Activated CD8-positive, alpha-beta memory T cell treated with anti-CD3 and anti-CD28 coated beads, Interleukin-2, amount 10 ng/mL, durations not matched to agents 7 days and 5 days (primary cell): ENCODE results near the gene SULT4A1. TPM values are rescaled to one million over a fixed set of nuclear protein-coding genes. Genes with fewer than 3 reads are reported as not detected.

Experiments
- ATAC-seq: fragments of 150-1000 bp; cut with Tn5 transposase; one replicate; pipeline ENCODE4 v1.10.0; 2021; ENCODE audit warnings: moderate library complexity
- CTCF ChIA-PET: fragments of 350-600 bp; sonication (Branson Sonifier 250); formaldehyde crosslinking; loops from one replicate; lab custom pipeline; 2021; ENCODE audit warnings: antibody characterized with exemption; lab: Charles Lee
- DNase-seq: peaks from one replicate; pipeline ENCODE4 v3.0.0-alpha.2; 2020
- H3K27ac Mint-ChIP-seq: one replicate; pipeline ENCODE4 v1.8.0; 2021; ENCODE audit warnings: mild to moderate bottlenecking, mixed read lengths
- H3K27me3 Mint-ChIP-seq: one replicate; pipeline ENCODE4 v1.8.0; 2021; ENCODE audit warnings: mixed read lengths
- H3K36me3 Mint-ChIP-seq: one replicate; pipeline ENCODE4 v1.8.0; 2021; ENCODE audit warnings: mild to moderate bottlenecking, mixed read lengths
- H3K4me1 Mint-ChIP-seq: one replicate; pipeline ENCODE4 v1.8.0; 2021; ENCODE audit warnings: mixed read lengths
- H3K4me3 Mint-ChIP-seq: one replicate; pipeline ENCODE4 v1.8.0; 2021; ENCODE audit warnings: mild to moderate bottlenecking, moderate library complexity, mixed read lengths
- H3K9me3 Mint-ChIP-seq: one replicate; pipeline ENCODE4 v1.8.0; 2022; ENCODE audit warnings: low read depth, mixed read lengths
- total RNA-seq, 2 experiments: library from RNA; stranded (reverse); gene quantifications; one replicate each; pipeline ENCODE4 v1.2.3, GENCODE V29; 2021

Gene SULT4A1
- total RNA-seq, 2 experiments from 2014 or later = not detected

DNA sequence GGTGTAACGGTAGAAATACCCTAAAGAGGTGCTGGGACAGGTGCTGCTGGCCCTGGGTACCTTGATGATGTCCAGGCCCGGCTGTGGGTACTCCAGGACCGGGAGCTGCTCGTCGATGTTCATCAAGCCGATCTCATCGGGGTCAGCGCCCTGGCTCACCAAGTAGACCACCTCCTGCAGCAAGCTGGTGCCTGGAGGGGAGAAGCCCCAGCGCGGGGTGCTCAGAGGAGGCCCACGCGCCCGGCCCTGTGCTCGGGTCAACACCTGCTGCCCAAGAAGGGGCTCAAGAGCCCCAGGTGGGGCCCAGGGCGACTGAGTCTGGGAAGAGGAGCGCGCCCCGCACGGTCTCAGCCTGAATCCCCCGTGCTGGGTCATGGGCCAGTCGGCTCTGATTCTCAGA is 20.6 kb downstream of the SULT4A1 start:
- Mint-ChIP-seq H3K36me3 (no peaks in the 10 kb centered on the region), H3K4me1 (no peaks in the 10 kb centered on the region), H3K27ac (no peak overlapping the region), H3K27me3 (no peaks in the 10 kb centered on the region), H3K9me3 (no peaks in the 10 kb centered on the region), H3K4me3 (no peak overlapping the region)
- ATAC-seq (no peak), DNase-seq (no peak)
- CTCF ChIA-PET = no interaction called here

DNA sequence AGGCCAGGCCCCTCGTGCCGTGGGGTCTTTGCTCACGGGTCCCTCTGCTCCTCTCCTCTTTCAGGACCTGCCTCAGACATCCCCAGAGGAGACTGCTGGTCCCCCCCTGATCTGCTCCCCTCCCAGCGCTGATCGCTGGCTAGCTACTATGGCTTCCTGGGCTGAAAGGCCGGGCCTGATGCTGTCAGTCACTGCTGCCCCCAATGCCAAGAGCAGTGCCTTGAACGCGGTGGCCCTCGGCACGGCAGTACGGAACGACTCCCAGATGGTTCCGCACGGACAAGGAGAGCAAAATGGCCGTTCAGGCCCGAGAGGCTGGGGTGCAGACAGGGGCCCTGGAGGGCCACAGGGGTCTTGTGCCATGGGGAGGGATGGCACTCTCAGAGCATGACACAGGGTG is 21.5 kb downstream of the SULT4A1 start:
- CTCF ChIA-PET = no interaction called here
- no peak overlapping the region for H3K27ac Mint-ChIP-seq
- H3K9me3 Mint-ChIP-seq = no peaks in the 10 kb centered on the region
- H3K4me3 Mint-ChIP-seq = no peak overlapping the region
- H3K36me3 Mint-ChIP-seq = no peaks in the 10 kb centered on the region
- DNase-seq (no peak), ATAC-seq (no peak)
- no peaks in the 10 kb centered on the region for H3K4me1 Mint-ChIP-seq
- H3K27me3 Mint-ChIP-seq = no peaks in the 10 kb centered on the region

DNA sequence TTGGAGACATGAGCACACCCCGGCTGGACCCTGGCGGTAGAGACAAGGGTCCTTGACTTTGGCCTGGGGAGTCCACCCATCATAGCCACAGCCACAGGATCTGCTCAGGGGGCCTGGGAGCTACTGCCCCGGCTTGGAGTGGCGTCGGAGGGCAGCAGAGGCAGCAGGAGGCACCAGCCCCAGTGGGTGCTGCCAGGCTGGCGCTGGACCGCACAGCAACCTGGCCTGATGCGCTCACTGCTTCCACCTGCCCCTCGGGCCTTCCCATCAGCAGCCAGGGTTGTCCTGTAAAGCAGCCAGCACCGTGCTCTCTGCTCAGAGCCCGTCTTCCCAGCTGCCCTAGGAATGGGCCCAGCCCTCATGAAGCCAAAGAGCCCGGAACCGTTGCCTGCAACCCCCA is 21.9 kb downstream of the SULT4A1 start:
- no peak for ATAC-seq
- no peak for DNase-seq
- CTCF ChIA-PET = no interaction called here
- no peaks in the 10 kb centered on the region for H3K36me3 Mint-ChIP-seq
- peaks cover 3% of the 10 kb centered on the region for H3K27me3 Mint-ChIP-seq
- no peak overlapping the region for H3K27ac Mint-ChIP-seq
- no peak overlapping the region for H3K4me3 Mint-ChIP-seq
- no peaks in the 10 kb centered on the region for H3K9me3 Mint-ChIP-seq
- H3K4me1 Mint-ChIP-seq = no peaks in the 10 kb centered on the region

DNA sequence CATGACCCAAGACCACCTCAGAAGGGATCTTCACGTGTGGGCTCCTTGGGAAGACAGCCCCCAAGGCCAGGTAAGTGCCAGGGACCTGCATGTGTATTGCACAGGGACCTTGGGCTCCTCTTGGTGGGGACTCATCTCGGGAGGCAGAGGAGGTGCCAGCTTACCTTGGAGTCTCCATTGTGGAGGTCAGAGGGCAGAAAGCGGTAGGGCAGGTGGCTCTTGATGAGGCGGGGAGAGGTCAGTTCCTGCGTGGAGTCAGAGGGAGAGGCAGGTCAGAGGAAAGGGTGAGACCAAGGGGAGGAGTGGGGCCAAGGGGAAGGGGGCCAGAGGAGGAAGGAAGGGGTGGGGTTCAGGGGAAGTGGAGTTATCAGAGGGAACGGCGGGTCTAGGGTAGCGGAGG is 22.5 kb downstream of the SULT4A1 start:
- H3K36me3 Mint-ChIP-seq = no peaks in the 10 kb centered on the region
- CTCF ChIA-PET = no interaction called here
- no peaks in the 10 kb centered on the region for H3K4me1 Mint-ChIP-seq
- DNase-seq = no peak
- peaks cover 6% of the 10 kb centered on the region for H3K27me3 Mint-ChIP-seq
- no peaks in the 10 kb centered on the region for H3K9me3 Mint-ChIP-seq
- no peak for ATAC-seq
- no peak overlapping the region for H3K4me3 Mint-ChIP-seq
- H3K27ac Mint-ChIP-seq = no peak overlapping the region

DNA sequence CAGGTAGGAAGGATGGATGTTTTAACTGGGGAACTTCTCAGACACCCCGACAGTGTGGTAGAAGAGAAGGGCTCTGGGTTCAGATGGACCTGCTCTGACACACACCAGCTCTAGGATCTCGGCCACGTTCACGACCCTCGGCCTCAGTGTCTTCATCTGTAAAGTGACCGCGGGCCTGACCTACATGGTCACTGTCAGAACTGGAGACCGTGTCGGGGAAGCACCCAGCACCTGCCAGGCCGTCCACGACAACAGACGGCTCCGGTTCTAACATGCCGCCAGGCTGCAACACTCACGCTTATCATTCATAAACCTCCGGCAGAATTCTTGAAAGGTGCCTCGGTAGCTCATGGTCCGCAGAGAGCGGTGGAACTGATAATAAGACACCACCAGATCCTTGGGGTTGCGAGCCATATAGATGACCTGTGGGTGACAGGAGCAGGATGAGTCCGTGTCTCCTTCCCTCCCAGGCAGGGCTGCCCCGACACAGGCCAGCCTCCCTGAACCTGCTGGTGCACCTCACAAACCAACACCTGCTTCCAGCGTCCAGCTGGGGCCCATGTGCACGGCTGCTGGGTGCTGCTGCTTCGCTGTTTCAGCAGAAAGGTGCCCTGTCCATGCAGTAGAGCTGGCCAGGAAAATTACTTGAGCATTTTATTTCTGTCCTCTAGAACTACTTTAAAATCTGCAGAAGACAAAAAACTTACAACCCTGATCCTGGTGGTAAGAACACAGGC is 23.6 kb downstream of the SULT4A1 start:
- DNase-seq (no peak), ATAC-seq (no peak)
- H3K4me1 Mint-ChIP-seq = no peaks in the 10 kb centered on the region
- no peak overlapping the region for H3K27ac Mint-ChIP-seq
- CTCF ChIA-PET = no interaction called here
- H3K36me3 Mint-ChIP-seq = no peaks in the 10 kb centered on the region
- no peak overlapping the region for H3K4me3 Mint-ChIP-seq
- no peaks in the 10 kb centered on the region for H3K9me3 Mint-ChIP-seq
- peaks cover 6% of the 10 kb centered on the region for H3K27me3 Mint-ChIP-seq

DNA sequence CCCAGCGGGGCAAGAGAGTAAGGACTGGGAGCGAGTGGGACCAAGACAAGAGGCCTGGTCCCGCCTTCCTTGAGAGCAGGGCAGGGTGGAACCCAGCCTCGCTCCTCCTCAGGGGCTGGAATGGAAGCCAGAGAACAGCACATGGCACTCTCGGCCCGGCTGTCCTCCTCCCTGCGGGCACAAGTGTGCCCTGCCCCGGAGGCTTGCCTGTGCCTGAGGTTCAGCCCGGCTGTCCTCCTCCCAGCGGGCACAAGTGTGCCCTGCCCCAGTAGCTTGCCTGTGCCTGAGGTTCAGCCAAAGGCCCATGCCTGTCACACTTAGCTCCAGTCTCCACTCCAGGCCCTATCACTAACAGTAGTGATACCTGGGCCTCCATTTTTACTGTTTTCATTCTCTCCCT is 24.2 kb downstream of the SULT4A1 start:
- H3K27me3 Mint-ChIP-seq = peaks cover 6% of the 10 kb centered on the region
- no peaks in the 10 kb centered on the region for H3K4me1 Mint-ChIP-seq
- H3K9me3 Mint-ChIP-seq = no peaks in the 10 kb centered on the region
- no peak overlapping the region for H3K4me3 Mint-ChIP-seq
- H3K36me3 Mint-ChIP-seq = no peaks in the 10 kb centered on the region
- CTCF ChIA-PET = no interaction called here
- ATAC-seq (no peak), DNase-seq (no peak)
- H3K27ac Mint-ChIP-seq = no peak overlapping the region

DNA sequence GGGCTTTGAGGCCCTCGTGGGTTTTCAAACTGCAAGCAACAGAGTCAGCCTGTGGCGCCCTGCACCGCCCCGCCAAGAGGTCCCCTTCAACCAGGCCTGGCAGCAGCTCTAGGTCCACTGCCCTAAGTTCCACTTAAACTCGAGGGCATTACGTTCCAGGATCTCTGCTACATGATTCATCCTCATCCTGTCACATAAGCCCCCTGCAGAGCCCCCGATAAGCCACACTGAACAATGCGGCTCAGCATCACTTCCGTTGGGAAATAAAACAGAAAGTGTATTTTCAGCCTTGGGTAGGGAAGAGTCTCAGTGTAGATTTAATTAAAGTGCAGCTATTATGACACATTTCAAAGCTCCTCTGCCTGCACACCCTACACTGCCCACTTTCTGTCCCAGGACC is 24.6 kb downstream of the SULT4A1 start:
- H3K27ac Mint-ChIP-seq = no peak overlapping the region

DNA sequence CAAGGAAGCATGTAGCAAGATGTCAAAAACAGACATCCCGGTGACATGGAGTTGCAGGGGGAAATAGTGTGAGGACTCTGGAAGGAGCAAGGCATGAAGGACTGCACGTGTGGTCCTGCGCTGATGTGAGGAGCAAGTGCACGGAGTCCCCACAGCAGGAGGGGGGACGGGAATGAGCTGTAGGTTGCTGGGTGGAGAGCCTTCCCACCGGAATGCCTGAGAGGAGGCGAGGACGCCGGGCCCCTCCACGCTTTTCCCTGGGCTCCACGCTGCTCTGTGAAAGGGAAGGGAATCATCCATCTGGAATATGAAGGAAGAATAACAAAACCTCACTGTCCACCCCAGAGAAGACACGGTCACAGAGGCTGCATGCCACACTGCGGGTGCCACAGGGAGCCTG is 26.6 kb downstream of the SULT4A1 start:
- H3K4me1 Mint-ChIP-seq = no peaks in the 10 kb centered on the region
- CTCF ChIA-PET = interaction anchor here (1.3 kb wide), 1 partner anchor 49 kb away, joined by 3 read pairs; no protein-coding TSS in a partner anchor
- H3K36me3 Mint-ChIP-seq = no peaks in the 10 kb centered on the region
- no peak for ATAC-seq
- H3K27ac Mint-ChIP-seq = no peak overlapping the region
- H3K9me3 Mint-ChIP-seq = no peaks in the 10 kb centered on the region
- no peak for DNase-seq
- H3K27me3 Mint-ChIP-seq = peaks cover 6% of the 10 kb centered on the region
- H3K4me3 Mint-ChIP-seq = no peak overlapping the region

More for the DNA sequence above, 24.6 kb downstream of the SULT4A1 start:
- Mint-ChIP-seq H3K4me1 (no peaks in the 10 kb centered on the region), H3K9me3 (no peaks in the 10 kb centered on the region), H3K27me3 (peaks cover 6% of the 10 kb centered on the region), H3K36me3 (no peaks in the 10 kb centered on the region), H3K4me3 (no peak overlapping the region)
- CTCF ChIA-PET = no interaction called here
- DNase-seq = no peak
- no peak for ATAC-seq

DNA sequence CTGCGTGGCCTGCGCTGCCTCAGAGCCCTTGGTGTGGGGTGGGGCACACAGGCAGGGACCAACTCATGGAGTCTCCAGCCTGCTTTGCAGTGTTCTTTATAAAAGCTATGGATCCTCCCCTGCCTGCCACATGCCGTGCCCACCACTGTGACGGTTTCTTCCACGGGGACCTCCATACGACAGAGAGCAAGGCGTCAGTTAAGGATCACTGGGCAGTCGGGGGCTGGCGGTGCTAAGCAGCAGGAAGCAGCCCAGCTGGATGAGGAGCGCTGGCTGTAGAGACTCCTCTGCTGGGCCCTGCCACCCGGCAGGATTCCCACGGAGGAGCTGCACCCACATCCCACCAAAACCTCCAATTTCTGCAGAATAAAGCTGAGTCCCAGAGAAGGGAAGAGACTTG is 27.1 kb downstream of the SULT4A1 start:
- Mint-ChIP-seq H3K4me3 (no peak overlapping the region), H3K36me3 (no peaks in the 10 kb centered on the region), H3K4me1 (no peaks in the 10 kb centered on the region), H3K27ac (no peak overlapping the region), H3K9me3 (no peaks in the 10 kb centered on the region), H3K27me3 (peaks cover 6% of the 10 kb centered on the region)
- ATAC-seq (no peak), DNase-seq (no peak)
- CTCF ChIA-PET = interaction anchor here (1.3 kb wide), 1 partner anchor 50 kb away, joined by 3 read pairs; no protein-coding TSS in a partner anchor

DNA sequence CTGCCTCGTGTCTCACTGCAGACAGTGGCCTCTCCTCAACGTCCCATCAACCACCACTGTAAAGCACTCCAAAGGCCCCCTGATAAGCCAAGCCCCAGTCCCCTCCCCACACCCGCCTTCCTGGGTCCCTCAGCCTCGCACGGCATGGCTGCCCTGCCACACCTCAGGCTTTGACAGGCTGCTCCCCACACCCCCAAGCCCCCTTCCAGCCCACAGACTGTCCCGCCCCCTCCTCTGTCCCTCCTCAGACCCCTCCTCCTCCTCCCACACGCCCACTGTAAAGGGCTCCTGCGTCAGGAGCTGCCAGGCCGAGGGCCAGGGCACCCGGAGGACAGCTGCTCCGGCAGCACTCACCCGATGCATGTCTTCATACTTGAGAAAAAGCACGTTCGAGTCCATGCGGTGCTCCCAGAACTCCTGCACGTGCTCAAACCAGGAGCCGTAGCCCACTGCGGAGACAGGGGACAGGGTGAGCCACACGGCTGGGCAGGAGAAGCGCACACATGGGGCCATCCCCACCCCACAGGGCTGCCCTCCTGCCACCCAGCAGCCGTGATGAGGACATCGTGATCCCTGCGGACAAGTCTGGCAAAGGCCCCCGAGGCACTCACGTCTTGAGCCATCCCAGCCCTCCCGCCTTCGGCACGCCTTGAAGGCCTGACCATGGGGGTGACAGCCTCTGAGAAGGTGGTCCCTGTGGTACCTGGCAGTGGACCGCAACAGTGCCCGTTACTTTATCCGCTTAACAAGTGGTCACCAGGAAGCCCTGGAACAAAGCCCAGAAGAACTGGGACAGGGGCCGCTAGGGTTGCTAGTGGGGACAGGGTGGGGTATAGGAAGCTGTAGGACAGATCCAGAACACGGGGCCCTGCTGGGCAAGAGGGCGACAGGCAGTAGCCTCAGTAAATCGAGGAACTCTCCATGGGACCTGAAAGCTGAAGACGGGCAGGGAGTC is 28.8 kb downstream of the SULT4A1 start:
- Mint-ChIP-seq H3K4me3 (no peak overlapping the region), H3K4me1 (no peaks in the 10 kb centered on the region), H3K27me3 (peaks cover 6% of the 10 kb centered on the region), H3K9me3 (no peaks in the 10 kb centered on the region), H3K27ac (no peak overlapping the region), H3K36me3 (no peaks in the 10 kb centered on the region)
- ATAC-seq (no peak), DNase-seq (no peak)
- CTCF ChIA-PET = no interaction called here

DNA sequence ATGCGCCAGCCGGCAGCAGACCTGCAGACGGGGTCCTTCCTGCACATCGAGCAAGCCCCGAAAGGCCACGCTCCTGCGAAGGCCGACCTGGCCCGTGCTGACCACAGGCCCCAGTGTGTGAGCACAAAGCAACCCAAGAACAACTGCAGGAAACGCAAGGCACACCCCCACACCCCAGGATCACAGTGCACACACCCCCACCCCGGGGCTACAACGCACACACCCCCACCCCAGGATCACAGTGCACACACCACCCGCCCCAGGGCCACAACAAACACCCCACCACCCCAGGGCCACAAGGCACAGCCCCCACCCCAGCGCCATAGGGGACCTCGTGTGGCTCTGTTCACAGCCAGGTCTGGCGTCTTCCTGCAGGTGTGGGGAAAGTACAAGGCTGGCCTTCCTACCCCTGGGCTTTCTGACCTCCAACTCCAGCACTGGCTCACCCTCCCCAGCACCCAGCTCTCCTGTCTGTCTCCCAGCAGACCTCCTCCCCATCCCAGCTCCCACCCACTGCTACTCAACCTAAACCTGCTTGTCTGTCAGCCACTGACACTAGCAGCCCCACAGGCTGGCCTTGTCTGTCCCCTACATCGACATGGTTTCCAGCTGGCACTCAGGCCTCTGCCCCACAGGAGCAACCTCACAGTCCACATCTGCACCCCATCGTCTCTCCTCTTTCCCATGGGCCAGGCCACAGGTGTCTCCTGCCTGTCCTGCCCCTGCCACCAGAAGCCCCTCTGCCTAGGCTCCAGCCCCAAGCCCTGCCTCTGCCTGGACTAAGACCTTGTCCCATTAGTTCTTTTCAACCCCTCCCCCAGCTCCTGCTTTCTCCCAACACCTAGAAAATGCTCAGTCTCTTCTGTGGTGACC is 29.7 kb downstream of the SULT4A1 start:
- no peaks in the 10 kb centered on the region for H3K36me3 Mint-ChIP-seq
- no peak overlapping the region for H3K27ac Mint-ChIP-seq
- peaks cover 6% of the 10 kb centered on the region for H3K27me3 Mint-ChIP-seq
- CTCF ChIA-PET = no interaction called here
- H3K4me3 Mint-ChIP-seq = no peak overlapping the region
- DNase-seq (no peak), ATAC-seq (no peak)
- H3K9me3 Mint-ChIP-seq = no peaks in the 10 kb centered on the region
- H3K4me1 Mint-ChIP-seq = no peaks in the 10 kb centered on the region

DNA sequence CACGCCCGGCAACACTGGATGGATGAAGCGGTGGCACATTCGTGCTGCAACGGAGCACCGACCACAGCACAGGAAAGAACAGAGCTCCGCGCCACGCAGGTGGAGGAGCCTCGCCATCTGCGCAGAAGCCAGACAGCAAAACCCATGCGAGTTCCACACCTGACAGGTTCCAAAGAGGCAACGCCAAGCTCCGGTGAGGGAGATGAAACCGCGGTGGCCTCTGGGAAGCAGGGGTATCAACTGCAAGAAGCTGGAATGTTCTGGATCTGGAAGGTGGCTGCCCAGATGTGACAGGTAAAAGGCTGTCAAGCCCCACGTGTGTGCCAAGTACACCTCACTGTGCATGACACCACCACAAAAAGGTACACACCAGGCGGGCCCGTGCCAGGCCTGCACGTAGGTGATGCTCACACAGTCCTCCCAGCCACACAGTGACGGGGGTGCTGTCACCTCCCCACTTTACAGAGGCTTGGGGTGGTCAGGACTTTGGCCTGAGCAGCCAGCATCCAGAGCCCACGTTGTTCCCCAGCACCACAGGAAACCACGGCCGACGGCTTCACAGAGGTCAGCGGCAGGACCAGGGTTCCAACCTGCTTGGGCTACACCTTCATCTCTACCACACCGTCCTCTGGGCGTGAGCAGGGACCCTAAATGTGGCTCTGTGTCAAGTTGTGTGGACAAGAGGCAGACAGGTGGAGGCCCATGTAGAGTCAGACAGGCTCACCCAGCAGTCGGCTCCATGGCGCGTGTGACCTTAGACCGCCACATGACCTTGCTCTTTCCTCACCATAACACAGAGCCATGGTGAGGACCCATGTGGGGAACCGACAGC is 30.5 kb downstream of the SULT4A1 start:
- DNase-seq (no peak), ATAC-seq (no peak)
- Mint-ChIP-seq H3K4me1 (no peaks in the 10 kb centered on the region), H3K27ac (no peak overlapping the region), H3K27me3 (peaks cover 6% of the 10 kb centered on the region), H3K4me3 (no peak overlapping the region), H3K9me3 (no peaks in the 10 kb centered on the region), H3K36me3 (no peaks in the 10 kb centered on the region)
- CTCF ChIA-PET = no interaction called here
